SK-N-SH treated with all-trans-retinoic acid at 6 μM for 48 hours (cell line): Measurements from ENCODE around the gene TECPR1.

Source experiments
- ARNTL ChIP-seq: fragments of 450-650 bp; formaldehyde crosslinking; IDR thresholded peaks from 2 replicates; pipeline ENCODE4 v1.5.0; 2020; ENCODE audit warnings: low read depth, mild to moderate bottlenecking, moderate library complexity, borderline replicate concordance
- RARB ChIP-seq: fragments of 250-450 bp; sonication (Bioruptor Pico); IDR thresholded peaks from 2 replicates; pipeline ENCODE4 v1.8.0; 2021; ENCODE audit warnings: mild to moderate bottlenecking, moderate library complexity
- TSHZ2 ChIP-seq: fragments of 250-450 bp; sonication (Bioruptor Pico); IDR thresholded peaks from 2 replicates; pipeline ENCODE4 v1.5.0; 2020; ENCODE audit warnings: mild to moderate bottlenecking, moderate library complexity
- TF ChIP-seq, protein P1 (sequence below): fragments of 250-450 bp; sonication (Bioruptor Pico); IDR thresholded peaks from 2 replicates; pipeline ENCODE4 v1.8.0; 2020; ENCODE audit warnings: mild to moderate bottlenecking, moderate library complexity, borderline replicate concordance
- TF ChIP-seq, protein P2 (sequence below): fragments of 250-450 bp; sonication (Bioruptor Pico); IDR thresholded peaks from 2 replicates; pipeline ENCODE4 v1.5.1; 2021; ENCODE audit warnings: mild to moderate bottlenecking, moderate library complexity

GRCh38 chr7:98291717-98292116 lies 39.7 kb upstream of the TECPR1 start:
- no peak for TF ChIP-seq ARNTL (CRISPR knock-in tag)
- no peak for TF ChIP-seq TSHZ2 (CRISPR knock-in tag)
- TF ChIP-seq RARB (CRISPR knock-in tag), result no peak
- TF ChIP-seq, protein P1, sequence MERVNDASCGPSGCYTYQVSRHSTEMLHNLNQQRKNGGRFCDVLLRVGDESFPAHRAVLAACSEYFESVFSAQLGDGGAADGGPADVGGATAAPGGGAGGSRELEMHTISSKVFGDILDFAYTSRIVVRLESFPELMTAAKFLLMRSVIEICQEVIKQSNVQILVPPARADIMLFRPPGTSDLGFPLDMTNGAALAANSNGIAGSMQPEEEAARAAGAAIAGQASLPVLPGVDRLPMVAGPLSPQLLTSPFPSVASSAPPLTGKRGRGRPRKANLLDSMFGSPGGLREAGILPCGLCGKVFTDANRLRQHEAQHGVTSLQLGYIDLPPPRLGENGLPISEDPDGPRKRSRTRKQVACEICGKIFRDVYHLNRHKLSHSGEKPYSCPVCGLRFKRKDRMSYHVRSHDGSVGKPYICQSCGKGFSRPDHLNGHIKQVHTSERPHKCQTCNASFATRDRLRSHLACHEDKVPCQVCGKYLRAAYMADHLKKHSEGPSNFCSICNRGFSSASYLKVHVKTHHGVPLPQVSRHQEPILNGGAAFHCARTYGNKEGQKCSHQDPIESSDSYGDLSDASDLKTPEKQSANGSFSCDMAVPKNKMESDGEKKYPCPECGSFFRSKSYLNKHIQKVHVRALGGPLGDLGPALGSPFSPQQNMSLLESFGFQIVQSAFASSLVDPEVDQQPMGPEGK, result no peak
- TF ChIP-seq, protein P2, sequence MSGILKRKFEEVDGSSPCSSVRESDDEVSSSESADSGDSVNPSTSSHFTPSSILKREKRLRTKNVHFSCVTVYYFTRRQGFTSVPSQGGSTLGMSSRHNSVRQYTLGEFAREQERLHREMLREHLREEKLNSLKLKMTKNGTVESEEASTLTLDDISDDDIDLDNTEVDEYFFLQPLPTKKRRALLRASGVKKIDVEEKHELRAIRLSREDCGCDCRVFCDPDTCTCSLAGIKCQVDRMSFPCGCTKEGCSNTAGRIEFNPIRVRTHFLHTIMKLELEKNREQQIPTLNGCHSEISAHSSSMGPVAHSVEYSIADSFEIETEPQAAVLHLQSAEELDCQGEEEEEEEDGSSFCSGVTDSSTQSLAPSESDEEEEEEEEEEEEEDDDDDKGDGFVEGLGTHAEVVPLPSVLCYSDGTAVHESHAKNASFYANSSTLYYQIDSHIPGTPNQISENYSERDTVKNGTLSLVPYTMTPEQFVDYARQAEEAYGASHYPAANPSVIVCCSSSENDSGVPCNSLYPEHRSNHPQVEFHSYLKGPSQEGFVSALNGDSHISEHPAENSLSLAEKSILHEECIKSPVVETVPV (CRISPR knock-in tag), result no peak
